OCI-M2 (cell line): Measurements from ENCODE around the gene PDSS2.
"Not testable (repeated sequence)": the region's sequence is repeated elsewhere in the genome, so short reads cannot be mapped to it uniquely, and the experiment has no call there.

ENCODE experiments used
- DNase-seq: peaks from one replicate; lab custom pipeline; 2025; ENCODE audit not compliant: unreplicated experiment; lab: John Stamatoyannopoulos, UW

Gene PDSS2

DNA sequence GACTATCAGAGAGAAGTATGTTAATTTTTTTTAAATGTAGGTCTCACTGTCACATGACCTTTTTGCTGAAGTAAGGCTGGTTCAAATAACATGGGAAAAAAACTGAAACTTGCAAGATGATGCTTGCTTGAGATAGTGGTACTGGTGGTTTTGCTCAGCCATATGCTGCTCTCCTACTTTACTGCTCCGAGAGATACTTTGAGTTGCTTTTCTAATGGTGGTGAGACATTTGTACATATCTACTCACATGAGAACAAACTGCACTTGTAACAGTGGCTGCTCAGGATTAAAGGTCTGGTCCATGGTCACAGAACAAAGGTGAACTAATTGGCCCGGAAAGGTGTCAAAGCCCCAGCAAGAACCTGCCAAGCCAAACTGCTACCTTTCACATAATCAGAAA, 237.8 kb downstream of the PDSS2 start:
- DNase-seq: no peak

- DNase-seq: no peak
These were observed 239.5 kb downstream of the PDSS2 start for GRCh38 chr6:107219851-107220250.

DNA sequence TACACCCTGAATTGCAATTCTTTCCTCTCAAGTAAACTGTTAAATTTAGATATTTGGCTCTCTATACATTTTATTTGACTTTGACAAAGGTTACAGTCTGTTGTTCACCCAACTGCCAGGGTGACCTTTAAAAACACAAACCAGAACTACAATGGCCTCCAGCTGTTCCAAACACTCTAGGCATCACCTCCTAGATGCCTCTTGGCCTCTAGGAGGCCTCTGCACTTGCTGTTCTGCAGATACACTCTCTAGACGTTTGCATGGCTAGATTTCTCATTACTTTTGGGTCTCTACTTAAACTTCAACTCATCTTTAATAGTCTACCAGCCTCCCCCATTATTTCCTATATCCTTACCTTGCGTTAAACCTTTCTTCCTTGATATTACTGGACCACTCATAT, 241.2 kb downstream of the PDSS2 start:
- DNase-seq: no peak

GRCh38 chr6:107217248-107217647, 242.1 kb downstream of the PDSS2 start:
- no peak for DNase-seq

- no peak for DNase-seq
These were observed 243.0 kb downstream of the PDSS2 start for GRCh38 chr6:107216197-107216933.

GRCh38 chr6:107215334-107215733, 244.0 kb downstream of the PDSS2 start:
- DNase-seq: no peak

DNA sequence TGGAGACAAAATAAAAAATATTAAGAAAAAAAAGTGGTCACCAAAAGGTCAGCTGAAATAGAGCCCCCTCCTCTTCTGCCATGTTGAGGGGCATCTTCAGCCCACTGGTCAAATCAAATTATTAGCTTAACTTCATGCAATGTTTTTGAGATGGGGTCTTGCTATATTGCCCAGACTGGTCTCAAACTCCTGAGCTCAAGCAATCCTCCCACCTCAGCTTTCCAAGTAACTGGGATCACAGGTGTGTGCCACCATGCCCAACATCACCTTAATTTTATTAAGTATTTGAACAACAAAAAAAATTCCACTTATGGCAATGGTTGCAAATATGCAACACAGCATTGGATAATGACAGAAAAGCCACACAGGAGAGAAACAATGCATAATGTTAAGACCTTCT, 244.7 kb downstream of the PDSS2 start:
- DNase-seq: no peak

DNA sequence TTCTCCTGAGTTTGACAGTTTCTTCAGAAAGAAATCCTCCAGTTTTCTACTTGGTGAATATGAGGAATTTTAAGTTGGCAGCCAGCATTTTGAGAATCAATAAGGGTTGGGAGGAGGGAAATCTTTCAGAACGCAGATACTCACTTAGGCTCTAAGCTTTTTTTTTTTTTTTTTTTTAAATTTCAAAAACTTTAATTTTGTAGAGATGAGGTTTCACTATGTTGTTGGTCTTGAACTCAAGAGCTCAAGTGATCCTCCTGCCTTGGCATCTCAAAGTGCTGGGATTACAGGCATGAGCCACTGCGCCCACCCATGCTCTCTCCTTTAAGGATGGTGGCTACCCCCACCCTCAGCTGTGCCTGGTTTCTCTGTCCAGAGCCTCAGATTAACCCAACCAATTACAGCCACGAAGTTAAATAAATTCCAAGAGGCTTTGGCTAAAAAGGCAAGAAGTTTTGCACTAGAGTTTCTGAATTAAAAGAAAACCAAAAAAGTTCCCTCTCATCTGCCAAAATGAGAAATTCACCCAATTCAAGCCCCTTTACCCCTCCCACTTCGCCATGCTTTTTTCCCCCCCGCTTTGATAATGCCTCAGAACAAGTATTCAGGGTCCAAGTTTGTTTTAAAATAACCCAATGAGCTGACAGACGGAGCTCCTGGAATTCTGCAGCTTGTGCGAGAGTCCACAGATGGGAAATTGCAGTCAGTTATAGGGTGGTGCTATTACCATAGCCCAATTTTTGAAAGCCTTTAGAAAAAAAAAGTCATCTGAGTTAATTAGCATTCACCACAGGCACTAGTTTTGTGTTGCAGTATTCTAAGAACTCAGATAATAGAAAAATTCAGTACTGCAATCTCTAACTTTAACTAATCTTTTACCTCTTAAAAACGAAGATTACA, 249.7 kb downstream of the PDSS2 start:
- no peak for DNase-seq

GRCh38 chr6:107207251-107207873, 252.0 kb downstream of the PDSS2 start:
- DNase-seq: no peak

DNA sequence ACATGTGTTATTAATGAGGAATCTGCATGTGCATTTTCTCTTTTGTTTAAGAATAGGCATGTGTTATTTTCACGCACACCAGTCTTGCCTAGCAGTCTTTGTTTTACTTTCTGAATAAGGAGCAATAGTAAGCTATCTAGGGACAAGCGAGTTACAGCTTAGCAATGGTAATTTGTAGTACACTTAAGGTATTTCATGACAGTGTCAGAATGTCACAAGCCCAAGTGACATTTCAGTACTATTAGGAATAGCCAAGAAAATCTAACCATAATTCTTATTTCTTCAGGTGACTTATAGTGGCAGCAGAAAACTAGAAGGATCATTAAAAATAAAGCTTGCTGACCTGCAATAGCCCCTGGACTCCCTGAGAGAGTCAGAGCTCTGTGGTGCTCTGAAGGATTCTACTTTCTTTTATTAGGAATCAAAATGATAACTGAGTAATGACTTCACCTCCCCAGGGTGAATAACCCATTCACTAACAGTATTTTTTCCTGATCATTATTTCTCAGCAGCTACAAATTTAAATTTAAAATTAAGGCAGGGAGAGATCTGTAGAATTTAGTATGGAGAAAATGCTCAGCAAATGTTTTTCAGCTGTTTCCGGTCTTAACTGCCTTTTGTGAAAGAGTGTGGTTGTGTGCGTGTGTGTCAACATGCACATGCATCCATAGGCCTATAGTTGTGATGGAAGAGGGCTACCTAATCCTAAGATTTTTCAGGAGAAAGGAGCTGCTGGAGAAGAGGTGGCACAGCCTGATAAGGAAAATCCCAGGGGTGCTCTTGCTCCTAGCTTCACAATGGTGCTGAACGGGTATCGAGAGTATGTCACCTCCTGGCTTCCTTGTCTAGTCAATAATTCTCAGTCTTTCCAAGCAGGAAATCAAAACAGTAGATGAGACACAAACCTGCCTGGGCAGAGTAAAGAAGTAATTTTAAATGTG, 254.0 kb downstream of the PDSS2 start:
- DNase-seq: no peak

- no peak for DNase-seq
These were observed 256.4 kb downstream of the PDSS2 start for GRCh38 chr6:107202876-107203468.

GRCh38 chr6:107198631-107199416, 260.5 kb downstream of the PDSS2 start:
- no peak for DNase-seq

GRCh38 chr6:107196152-107196551, 263.2 kb downstream of the PDSS2 start:
- DNase-seq: no peak

- not testable (repeated sequence) for DNase-seq
These were observed 264.6 kb downstream of the PDSS2 start for GRCh38 chr6:107194723-107195122.

- DNase-seq: no peak
These were observed 266.5 kb downstream of the PDSS2 start for GRCh38 chr6:107192830-107193229.

DNA sequence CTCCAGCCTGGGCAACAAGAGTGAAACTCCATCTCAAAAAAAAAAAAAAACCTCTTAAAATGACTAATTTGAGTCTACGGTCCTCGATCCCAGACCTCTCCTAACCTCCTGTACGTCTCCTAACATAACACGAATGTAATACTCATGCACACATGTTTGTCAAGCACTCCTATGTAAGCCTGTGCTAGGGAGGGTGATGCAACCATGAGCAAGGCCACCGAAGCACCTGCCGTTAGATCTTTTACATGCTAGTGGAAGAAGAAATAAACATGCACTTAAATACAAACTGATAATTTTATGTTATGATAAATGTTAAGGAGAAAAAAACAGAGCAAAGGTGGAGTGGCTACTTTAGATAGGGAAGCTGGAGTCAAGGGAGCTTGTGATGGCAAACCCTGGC, 271.7 kb downstream of the PDSS2 start:
- DNase-seq: no peak

DNA sequence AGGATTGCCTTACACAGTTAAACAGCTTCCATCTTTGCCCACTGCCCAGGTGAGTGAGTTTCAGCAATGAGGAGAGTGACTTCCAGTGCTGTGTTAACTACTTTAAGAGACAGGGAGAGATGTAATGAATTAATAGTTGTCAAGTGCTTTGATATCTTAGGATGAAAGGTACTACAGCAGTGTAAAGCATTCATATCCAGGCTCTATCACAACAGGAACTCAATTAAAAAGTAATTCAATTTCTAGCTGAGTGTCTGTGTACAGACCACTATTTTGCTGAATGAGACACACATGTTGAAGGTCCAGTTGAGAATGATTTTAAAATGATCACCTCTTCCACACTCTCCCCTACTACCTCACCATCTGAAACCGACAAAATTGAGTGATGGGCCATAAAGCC, 273.3 kb downstream of the PDSS2 start:
- DNase-seq: no peak

DNA sequence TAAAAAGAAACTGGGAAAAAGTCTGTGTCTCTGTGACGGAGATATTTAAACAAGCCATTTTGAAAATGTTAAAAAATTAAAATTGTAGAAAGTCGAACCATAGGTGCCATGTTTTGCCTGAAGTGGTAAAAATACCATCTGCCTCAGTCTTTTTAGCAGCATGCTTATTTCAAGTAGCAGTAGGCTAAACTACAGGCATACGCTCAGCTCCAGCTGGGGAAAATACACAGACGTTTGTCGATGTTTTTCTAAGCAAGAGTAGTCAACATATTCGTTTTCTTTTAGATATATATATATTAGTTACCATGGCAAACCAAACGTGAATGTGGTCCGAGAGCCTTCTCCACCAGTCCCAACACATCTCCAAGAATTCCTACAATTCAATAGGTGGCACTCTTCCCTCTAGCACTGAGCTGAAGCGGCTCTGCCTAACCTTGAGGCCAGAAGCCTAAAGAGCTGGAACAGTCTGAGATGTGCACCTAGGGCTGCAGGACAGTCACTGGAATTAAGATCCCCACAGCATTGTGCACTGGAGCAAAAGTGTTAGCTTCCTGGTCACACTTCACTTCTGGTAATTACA, 273.9 kb downstream of the PDSS2 start:
- no peak for DNase-seq

DNA sequence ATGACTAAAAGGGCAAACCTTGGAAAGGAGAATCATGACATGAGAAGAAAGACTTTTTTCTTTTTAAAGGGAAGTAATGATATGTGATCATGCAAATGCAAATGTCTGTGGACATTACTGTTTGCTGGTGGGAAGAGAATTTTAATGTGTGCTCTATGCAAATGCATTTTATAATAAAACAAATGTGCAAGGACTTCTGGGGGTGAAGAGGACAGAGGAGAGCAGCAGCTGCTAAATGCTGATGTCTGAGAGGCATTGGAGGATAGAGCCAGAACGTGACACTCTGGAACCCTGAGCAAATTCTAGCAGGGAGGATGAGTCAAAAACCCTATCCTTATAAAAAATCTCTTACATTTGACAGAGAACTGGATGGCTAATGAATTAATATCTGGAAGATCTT, 274.9 kb downstream of the PDSS2 start:
- no peak for DNase-seq
